ENCODE measurements around the gene LHPP.

The LHPP gene

GRCh38 chr10:124619195-124619594 is 157.6 kb downstream of the LHPP start:
- H3K27ac ChIP-seq (replicated peaks) = peak overlapping the region; percentile 35
- H3K27me3 ChIP-seq (ENCODE audit: insufficient read depth, poor library complexity, severe bottlenecking) = no peaks in the 10 kb centered on the region
- H3K4me3 ChIP-seq (replicated peaks; ENCODE audit: insufficient read depth, low read length) = no peak overlapping the region
- peak in 1 of 2 experiments; percentile 19 for DNase-seq (ENCODE audit: low read depth in 1 of 2, low spot score in 1 of 2)
- TF ChIP-seq SPI1 (IDR thresholded peaks at IDR 0.05; ENCODE audit: borderline replicate concordance, low read depth) = no peak
- TF ChIP-seq, protein P1, sequence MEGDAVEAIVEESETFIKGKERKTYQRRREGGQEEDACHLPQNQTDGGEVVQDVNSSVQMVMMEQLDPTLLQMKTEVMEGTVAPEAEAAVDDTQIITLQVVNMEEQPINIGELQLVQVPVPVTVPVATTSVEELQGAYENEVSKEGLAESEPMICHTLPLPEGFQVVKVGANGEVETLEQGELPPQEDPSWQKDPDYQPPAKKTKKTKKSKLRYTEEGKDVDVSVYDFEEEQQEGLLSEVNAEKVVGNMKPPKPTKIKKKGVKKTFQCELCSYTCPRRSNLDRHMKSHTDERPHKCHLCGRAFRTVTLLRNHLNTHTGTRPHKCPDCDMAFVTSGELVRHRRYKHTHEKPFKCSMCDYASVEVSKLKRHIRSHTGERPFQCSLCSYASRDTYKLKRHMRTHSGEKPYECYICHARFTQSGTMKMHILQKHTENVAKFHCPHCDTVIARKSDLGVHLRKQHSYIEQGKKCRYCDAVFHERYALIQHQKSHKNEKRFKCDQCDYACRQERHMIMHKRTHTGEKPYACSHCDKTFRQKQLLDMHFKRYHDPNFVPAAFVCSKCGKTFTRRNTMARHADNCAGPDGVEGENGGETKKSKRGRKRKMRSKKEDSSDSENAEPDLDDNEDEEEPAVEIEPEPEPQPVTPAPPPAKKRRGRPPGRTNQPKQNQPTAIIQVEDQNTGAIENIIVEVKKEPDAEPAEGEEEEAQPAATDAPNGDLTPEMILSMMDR (IDR thresholded peaks at IDR 0.05; ENCODE audit: insufficient read depth, low read length) = no peak
- TF ChIP-seq, protein P2, sequence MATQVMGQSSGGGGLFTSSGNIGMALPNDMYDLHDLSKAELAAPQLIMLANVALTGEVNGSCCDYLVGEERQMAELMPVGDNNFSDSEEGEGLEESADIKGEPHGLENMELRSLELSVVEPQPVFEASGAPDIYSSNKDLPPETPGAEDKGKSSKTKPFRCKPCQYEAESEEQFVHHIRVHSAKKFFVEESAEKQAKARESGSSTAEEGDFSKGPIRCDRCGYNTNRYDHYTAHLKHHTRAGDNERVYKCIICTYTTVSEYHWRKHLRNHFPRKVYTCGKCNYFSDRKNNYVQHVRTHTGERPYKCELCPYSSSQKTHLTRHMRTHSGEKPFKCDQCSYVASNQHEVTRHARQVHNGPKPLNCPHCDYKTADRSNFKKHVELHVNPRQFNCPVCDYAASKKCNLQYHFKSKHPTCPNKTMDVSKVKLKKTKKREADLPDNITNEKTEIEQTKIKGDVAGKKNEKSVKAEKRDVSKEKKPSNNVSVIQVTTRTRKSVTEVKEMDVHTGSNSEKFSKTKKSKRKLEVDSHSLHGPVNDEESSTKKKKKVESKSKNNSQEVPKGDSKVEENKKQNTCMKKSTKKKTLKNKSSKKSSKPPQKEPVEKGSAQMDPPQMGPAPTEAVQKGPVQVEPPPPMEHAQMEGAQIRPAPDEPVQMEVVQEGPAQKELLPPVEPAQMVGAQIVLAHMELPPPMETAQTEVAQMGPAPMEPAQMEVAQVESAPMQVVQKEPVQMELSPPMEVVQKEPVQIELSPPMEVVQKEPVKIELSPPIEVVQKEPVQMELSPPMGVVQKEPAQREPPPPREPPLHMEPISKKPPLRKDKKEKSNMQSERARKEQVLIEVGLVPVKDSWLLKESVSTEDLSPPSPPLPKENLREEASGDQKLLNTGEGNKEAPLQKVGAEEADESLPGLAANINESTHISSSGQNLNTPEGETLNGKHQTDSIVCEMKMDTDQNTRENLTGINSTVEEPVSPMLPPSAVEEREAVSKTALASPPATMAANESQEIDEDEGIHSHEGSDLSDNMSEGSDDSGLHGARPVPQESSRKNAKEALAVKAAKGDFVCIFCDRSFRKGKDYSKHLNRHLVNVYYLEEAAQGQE (IDR thresholded peaks at IDR 0.05; ENCODE audit: insufficient replicate concordance, low read depth) = no peak
- TF ChIP-seq POLR2AphosphoS5 (IDR thresholded peaks at IDR 0.05; ENCODE audit: low read depth) = no peak
- no peak for TF ChIP-seq GABPA (IDR thresholded peaks at IDR 0.05; ENCODE audit: low read depth)

DNA sequence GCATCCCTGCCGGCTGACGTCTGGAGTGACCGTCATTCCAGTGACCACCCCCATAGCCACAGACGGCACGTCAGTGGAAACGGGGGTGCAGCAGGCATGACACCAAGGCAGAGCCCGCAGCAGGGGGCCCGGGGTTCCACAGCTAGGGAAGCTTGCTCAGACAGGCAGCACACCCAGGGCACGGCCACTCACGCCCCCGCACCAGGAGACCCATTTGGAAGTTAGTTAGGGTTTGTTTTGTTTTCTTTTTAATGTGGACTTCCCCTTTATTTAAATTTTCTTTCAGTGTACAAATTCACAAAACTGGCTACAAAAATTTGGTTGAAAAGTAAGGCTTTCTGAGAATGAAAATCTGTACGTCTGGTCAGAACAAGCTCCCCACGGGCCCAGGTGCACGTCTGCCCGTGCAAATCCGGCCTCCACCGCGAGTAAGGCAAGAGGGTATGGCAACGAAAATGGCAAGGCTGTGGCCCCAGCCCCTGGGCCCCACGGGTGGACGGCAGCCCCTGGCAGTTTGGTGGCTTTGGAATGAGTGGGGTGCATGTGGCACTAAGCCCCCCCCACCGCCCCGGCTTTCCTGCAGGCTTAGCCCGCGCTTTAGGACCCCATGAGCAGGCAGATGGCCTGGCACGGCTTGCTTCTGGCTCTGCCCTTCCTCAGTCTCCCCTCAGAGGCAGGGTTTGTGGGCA is 158.3 kb downstream of the LHPP start:
- TF ChIP-seq, protein P1 (IDR thresholded peaks at IDR 0.05; ENCODE audit: insufficient read depth, low read length) = no peak
- TF ChIP-seq SPI1 (IDR thresholded peaks at IDR 0.05; ENCODE audit: borderline replicate concordance, low read depth) (peak; percentile 72; the same call in 1 of the 2 replicates), POLR2AphosphoS5 (IDR thresholded peaks at IDR 0.05; ENCODE audit: low read depth) (no peak), GABPA (IDR thresholded peaks at IDR 0.05; ENCODE audit: low read depth) (no peak)
- TF ChIP-seq, protein P2 (IDR thresholded peaks at IDR 0.05; ENCODE audit: insufficient replicate concordance, low read depth) = no peak
- peak overlapping the region; percentile 35 for H3K27ac ChIP-seq (replicated peaks)
- no peak overlapping the region for H3K4me3 ChIP-seq (replicated peaks; ENCODE audit: insufficient read depth, low read length)
- DNase-seq (ENCODE audit: low read depth in 1 of 2, low spot score in 1 of 2) = peak in 1 of 2 experiments; percentile 26
- no peaks in the 10 kb centered on the region for H3K27me3 ChIP-seq (ENCODE audit: insufficient read depth, poor library complexity, severe bottlenecking)

DNA sequence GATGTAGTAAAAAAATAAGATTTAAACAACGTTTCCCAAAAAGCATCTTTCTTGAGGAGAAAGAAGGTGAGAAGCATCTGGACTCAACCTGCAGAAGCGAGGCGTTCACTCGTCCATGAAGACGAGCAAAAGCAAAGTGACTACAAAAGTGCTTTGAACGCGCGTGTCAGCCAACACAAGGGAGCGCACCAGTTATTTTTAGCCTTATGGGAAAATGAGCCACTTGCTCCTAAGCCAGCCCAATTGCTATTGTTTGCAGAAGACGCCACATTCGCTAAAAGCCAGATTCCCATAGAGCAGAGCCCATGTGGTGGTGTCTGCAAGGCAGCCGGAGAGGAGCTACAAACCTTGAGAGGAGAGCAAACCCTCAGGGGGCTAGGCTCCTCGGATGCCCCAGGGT is 160.0 kb downstream of the LHPP start:
- H3K4me3 ChIP-seq (replicated peaks; ENCODE audit: insufficient read depth, low read length) = no peak overlapping the region
- TF ChIP-seq, protein P1 (IDR thresholded peaks at IDR 0.05; ENCODE audit: insufficient read depth, low read length) = no peak
- no peak for TF ChIP-seq SPI1 (IDR thresholded peaks at IDR 0.05; ENCODE audit: borderline replicate concordance, low read depth)
- no peak for TF ChIP-seq GABPA (IDR thresholded peaks at IDR 0.05; ENCODE audit: low read depth)
- TF ChIP-seq, protein P2 (IDR thresholded peaks at IDR 0.05; ENCODE audit: insufficient replicate concordance, low read depth) = no peak
- no peak for TF ChIP-seq POLR2AphosphoS5 (IDR thresholded peaks at IDR 0.05; ENCODE audit: low read depth)
- DNase-seq (ENCODE audit: low read depth in 1 of 2, low spot score in 1 of 2) = no peak
- H3K27me3 ChIP-seq (ENCODE audit: insufficient read depth, poor library complexity, severe bottlenecking) = no peaks in the 10 kb centered on the region
- no peak overlapping the region for H3K27ac ChIP-seq (replicated peaks)
